ENCODE data around the gene KRTAP1-3. TPM values are rescaled to one million over a fixed set of nuclear protein-coding genes. Genes with fewer than 3 reads are reported as not detected.
"Not testable (repeated sequence)": the region's sequence is repeated elsewhere in the genome, so short reads cannot be mapped to it uniquely, and the experiment has no call there.

Gene KRTAP1-3
- total RNA-seq, 5 donors from 2014 or later (not counting 1 experiment from before 2014, with no cell fraction given): not detected

DNA sequence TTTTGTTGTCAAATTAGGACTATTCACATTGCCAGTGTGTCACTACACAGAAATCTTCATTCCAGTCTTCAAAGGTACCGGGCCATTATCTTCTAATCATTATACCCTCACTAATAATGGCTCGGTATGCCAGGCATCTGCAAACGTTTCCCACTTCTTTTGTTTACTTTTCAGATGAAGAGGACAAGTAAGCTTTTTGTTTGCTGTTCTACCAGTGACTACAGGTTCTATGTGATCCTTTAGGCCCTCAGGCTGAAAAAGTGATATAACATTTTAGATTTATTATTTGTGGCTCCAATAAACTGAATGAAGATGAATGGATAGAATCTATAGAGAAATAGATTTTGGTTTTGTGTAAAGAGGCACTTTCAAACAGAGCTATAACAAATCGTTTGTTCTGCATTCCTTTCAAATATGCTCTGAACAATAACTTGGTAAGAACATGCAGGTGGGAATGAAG is 25.3 kb downstream of the KRTAP1-3 start:
- WGBS (ENCODE audit: insufficient coverage): no CpG with 5 or more reads among the region's 4 CpGs
- CTCF ChIA-PET: no interaction called here
- H3K27ac Mint-ChIP-seq: no peak overlapping the region
- no peaks in the 10 kb centered on the region for H3K9me3 Mint-ChIP-seq
- peaks cover 0 to 4% of the 10 kb centered on the region in 2 donors for H3K27me3 Mint-ChIP-seq
- Histone ChIP-seq H3K27me3 (replicated peaks in 1 of 2; ENCODE audit: control insufficient read depth in 2 of 2, extremely low read depth in 1 of 2, insufficient read depth in 2 of 2, low read length in 1 of 2) (peaks cover 0 to 8% of the 10 kb centered on the region in 2 experiments), H3K4me3 (ENCODE audit: control insufficient read depth in 1 of 2, extremely low read depth in 1 of 2, low read length in 1 of 2) (no peak overlapping the region), H3K36me3 (ENCODE audit: control insufficient read depth in 2 of 2, extremely low read depth in 1 of 2, insufficient read depth in 1 of 2, low read length in 1 of 2) (no peaks in the 10 kb centered on the region), H3K4me1 (ENCODE audit: control insufficient read depth in 1 of 2, extremely low read depth in 1 of 2, insufficient read depth in 2 of 2, low read length in 2 of 2) (no peaks in the 10 kb centered on the region), H3K27ac (ENCODE audit: low read length) (no peak overlapping the region), H3K9me3 (no peaks in the 10 kb centered on the region)
- DNase-seq: no peak
- no peak overlapping the region for H3K4me3 Mint-ChIP-seq
- no peak for ATAC-seq (replicated peaks in 1 of 4)
- H3K36me3 Mint-ChIP-seq: no peaks in the 10 kb centered on the region
- no peaks in the 10 kb centered on the region for H3K4me1 Mint-ChIP-seq
- POLR2A ChIA-PET: no interaction called here

DNA sequence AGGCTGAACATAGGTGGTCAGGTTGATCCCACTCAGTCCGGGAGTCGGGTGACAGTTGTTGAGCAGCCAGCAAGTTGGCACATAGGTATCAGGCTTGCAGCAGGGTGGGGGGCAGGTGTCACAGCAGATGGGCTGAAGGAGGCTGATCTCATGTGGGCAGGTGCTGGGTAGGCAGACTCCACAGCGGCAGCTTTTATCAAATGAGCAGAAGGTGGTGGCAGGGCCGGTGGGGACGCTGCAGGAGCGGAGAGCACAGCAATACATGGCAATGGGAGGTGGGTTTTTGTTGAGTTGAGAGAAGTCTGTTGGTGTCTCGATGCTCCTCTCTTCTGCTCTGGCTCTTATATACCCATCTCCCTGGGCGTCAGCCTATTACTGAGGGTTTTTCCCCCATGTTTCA is 25.9 kb downstream of the KRTAP1-3 start, which contains the start of gene KRTAP3-1:
Gene KRTAP3-1 (minus strand): TSS at position 318 of the 400 bp plus-strand sequence. CDS start 54 bp downstream, at position 264.
- POLR2A ChIA-PET: no interaction called here
- Mint-ChIP-seq H3K9me3 (no peaks in the 10 kb centered on the region), H3K27ac (no peak within 1 kb of the TSS), H3K36me3 (no peaks in the 10 kb centered on the region), H3K4me3 (no peak within 1 kb of the TSS), H3K4me1 (no peaks in the 10 kb centered on the region), H3K27me3 (peaks cover 4 to 9% of the 10 kb centered on the region in 2 donors)
- ATAC-seq (replicated peaks in 1 of 4) (no peak), DNase-seq (no peak)
- no peak within 1 kb of the TSS for H3K27ac ChIP-seq (ENCODE audit: low read length)
- no peaks in the 10 kb centered on the region for H3K4me1 ChIP-seq (ENCODE audit: control insufficient read depth in 1 of 2, extremely low read depth in 1 of 2, insufficient read depth in 2 of 2, low read length in 2 of 2)
- H3K36me3 ChIP-seq (ENCODE audit: control insufficient read depth in 2 of 2, extremely low read depth in 1 of 2, insufficient read depth in 1 of 2, low read length in 1 of 2): no peaks in the 10 kb centered on the region
- no peak within 1 kb of the TSS for H3K4me3 ChIP-seq (ENCODE audit: control insufficient read depth in 1 of 2, extremely low read depth in 1 of 2, low read length in 1 of 2)
- H3K9me3 ChIP-seq: no peaks in the 10 kb centered on the region
- CTCF ChIA-PET: no interaction called here
- WGBS (ENCODE audit: insufficient coverage): 89% methylated on average over 2 of the region's 8 CpGs
- H3K27me3 ChIP-seq (replicated peaks in 1 of 2; ENCODE audit: control insufficient read depth in 2 of 2, extremely low read depth in 1 of 2, insufficient read depth in 2 of 2, low read length in 1 of 2): peaks cover 0 to 9% of the 10 kb centered on the region in 2 experiments

DNA sequence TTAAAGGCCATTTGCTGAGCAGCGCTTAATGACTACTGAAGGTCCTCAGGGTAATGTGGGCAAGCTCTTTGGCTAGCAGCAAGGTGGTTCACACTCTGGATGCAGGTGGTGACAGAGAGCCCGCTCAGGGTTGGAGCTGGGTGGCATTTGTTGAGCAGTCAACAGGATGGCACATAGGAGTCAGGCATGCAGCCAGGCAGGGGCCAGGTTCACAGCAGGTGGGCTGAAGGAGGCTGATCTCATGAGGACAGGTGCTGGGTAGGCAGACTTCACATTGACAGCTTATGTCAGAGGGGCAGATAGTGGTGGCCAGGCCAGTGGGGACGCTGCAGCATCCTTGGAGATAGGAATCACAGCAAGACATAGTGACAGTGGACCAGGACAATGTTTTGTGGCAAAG is 30.3 kb downstream of the KRTAP1-3 start:
- peaks cover 17 to 22% of the 10 kb centered on the region in 2 donors for H3K27me3 Mint-ChIP-seq
- Histone ChIP-seq H3K4me3 (ENCODE audit: control insufficient read depth in 1 of 2, extremely low read depth in 1 of 2, low read length in 1 of 2) (no peak overlapping the region), H3K27me3 (replicated peaks in 1 of 2; ENCODE audit: control insufficient read depth in 2 of 2, extremely low read depth in 1 of 2, insufficient read depth in 2 of 2, low read length in 1 of 2) (peaks cover 0 to 20% of the 10 kb centered on the region in 2 experiments), H3K4me1 (ENCODE audit: control insufficient read depth in 1 of 2, extremely low read depth in 1 of 2, insufficient read depth in 2 of 2, low read length in 2 of 2) (no peaks in the 10 kb centered on the region), H3K36me3 (ENCODE audit: control insufficient read depth in 2 of 2, extremely low read depth in 1 of 2, insufficient read depth in 1 of 2, low read length in 1 of 2) (no peaks in the 10 kb centered on the region), H3K27ac (ENCODE audit: low read length) (no peak overlapping the region), H3K9me3 (no peaks in the 10 kb centered on the region)
- no peaks in the 10 kb centered on the region for H3K4me1 Mint-ChIP-seq
- no peak overlapping the region for H3K27ac Mint-ChIP-seq
- ATAC-seq (replicated peaks in 1 of 4) (no peak), DNase-seq (no peak)
- no peaks in the 10 kb centered on the region for H3K9me3 Mint-ChIP-seq
- WGBS (ENCODE audit: insufficient coverage): 94% methylated on average over 2 of the region's 3 CpGs
- ChIA-PET POLR2A (no interaction called here), CTCF (no interaction called here)
- no peak overlapping the region for H3K4me3 Mint-ChIP-seq
- H3K36me3 Mint-ChIP-seq: no peaks in the 10 kb centered on the region

DNA sequence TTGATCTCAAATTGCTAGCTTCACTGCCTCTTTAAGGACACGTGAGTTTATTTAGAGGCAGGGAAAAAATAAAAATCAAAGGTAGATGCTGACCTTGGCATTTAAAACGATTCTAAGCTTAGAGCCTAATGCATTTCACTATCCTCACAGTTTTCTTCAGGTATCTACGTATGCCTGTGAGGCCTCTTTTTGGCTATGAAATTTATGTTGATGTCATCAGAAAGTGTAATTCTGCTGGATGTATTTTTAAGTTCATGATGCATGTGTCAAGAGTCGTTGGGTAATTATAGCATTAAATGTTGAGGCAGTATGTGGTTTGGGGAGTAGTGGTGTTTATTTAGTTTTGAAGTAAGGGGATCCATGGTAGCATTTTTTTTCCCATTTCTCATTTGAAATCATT is 30.7 kb downstream of the KRTAP1-3 start:
- Mint-ChIP-seq H3K9me3 (no peaks in the 10 kb centered on the region), H3K27me3 (peaks cover 22 to 26% of the 10 kb centered on the region in 2 donors), H3K36me3 (no peaks in the 10 kb centered on the region), H3K4me1 (no peaks in the 10 kb centered on the region), H3K4me3 (no peak overlapping the region), H3K27ac (no peak overlapping the region)
- no peak overlapping the region for H3K4me3 ChIP-seq (ENCODE audit: control insufficient read depth in 1 of 2, extremely low read depth in 1 of 2, low read length in 1 of 2)
- ChIA-PET CTCF (interaction anchor here in 1 of 2 donors (0.5 kb wide), 1 partner anchor 690 kb away, joined by 4 read pairs; no protein-coding TSS in a partner anchor), POLR2A (no interaction called here)
- H3K4me1 ChIP-seq (ENCODE audit: control insufficient read depth in 1 of 2, extremely low read depth in 1 of 2, insufficient read depth in 2 of 2, low read length in 2 of 2): no peaks in the 10 kb centered on the region
- ATAC-seq (replicated peaks in 1 of 4) (no peak), DNase-seq (no peak)
- 100% methylated on average over 1 of the region's 4 CpGs for WGBS (ENCODE audit: insufficient coverage)
- H3K9me3 ChIP-seq: no peaks in the 10 kb centered on the region
- peaks cover 0 to 22% of the 10 kb centered on the region in 2 experiments for H3K27me3 ChIP-seq (replicated peaks in 1 of 2; ENCODE audit: control insufficient read depth in 2 of 2, extremely low read depth in 1 of 2, insufficient read depth in 2 of 2, low read length in 1 of 2)
- H3K36me3 ChIP-seq (ENCODE audit: control insufficient read depth in 2 of 2, extremely low read depth in 1 of 2, insufficient read depth in 1 of 2, low read length in 1 of 2): no peaks in the 10 kb centered on the region
- H3K27ac ChIP-seq (ENCODE audit: low read length): no peak overlapping the region

DNA sequence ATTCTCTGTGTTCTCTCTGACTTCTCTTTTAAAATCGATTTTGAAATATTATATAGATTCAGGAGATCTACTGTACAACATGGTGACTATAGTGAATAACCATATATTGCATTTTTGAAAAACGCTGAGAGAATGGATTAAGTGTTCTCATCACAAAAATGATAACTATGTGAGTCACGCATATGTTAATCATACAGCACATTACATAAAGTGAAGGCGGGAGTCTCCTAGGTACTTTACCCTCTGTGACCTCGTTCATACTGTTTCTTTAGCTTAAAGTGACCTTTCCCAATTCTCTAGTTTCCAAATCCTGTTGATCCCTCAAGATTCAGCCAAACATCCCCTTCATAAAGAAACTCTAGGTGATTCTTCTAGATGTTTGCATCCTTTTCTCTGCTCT is 31.9 kb downstream of the KRTAP1-3 start:
- Mint-ChIP-seq H3K4me1 (no peaks in the 10 kb centered on the region), H3K27me3 (peaks cover 28 to 30% of the 10 kb centered on the region in 2 donors), H3K9me3 (no peaks in the 10 kb centered on the region), H3K36me3 (no peaks in the 10 kb centered on the region), H3K27ac (no peak overlapping the region), H3K4me3 (no peak overlapping the region)
- POLR2A ChIA-PET: no interaction called here
- CTCF ChIA-PET: no interaction called here
- ATAC-seq (replicated peaks in 1 of 4) (no peak), DNase-seq (no peak)
- H3K27me3 ChIP-seq (replicated peaks in 1 of 2; ENCODE audit: control insufficient read depth in 2 of 2, extremely low read depth in 1 of 2, insufficient read depth in 2 of 2, low read length in 1 of 2): peaks cover 0 to 17% of the 10 kb centered on the region in 2 experiments
- no peak overlapping the region for H3K27ac ChIP-seq (ENCODE audit: low read length)
- no peak overlapping the region for H3K4me3 ChIP-seq (ENCODE audit: control insufficient read depth in 1 of 2, extremely low read depth in 1 of 2, low read length in 1 of 2)
- 60% methylated on average over 3 of the region's 5 CpGs for WGBS (ENCODE audit: insufficient coverage)
- no peaks in the 10 kb centered on the region for H3K36me3 ChIP-seq (ENCODE audit: control insufficient read depth in 2 of 2, extremely low read depth in 1 of 2, insufficient read depth in 1 of 2, low read length in 1 of 2)
- H3K4me1 ChIP-seq (ENCODE audit: control insufficient read depth in 1 of 2, extremely low read depth in 1 of 2, insufficient read depth in 2 of 2, low read length in 2 of 2): no peaks in the 10 kb centered on the region
- H3K9me3 ChIP-seq: no peaks in the 10 kb centered on the region

DNA sequence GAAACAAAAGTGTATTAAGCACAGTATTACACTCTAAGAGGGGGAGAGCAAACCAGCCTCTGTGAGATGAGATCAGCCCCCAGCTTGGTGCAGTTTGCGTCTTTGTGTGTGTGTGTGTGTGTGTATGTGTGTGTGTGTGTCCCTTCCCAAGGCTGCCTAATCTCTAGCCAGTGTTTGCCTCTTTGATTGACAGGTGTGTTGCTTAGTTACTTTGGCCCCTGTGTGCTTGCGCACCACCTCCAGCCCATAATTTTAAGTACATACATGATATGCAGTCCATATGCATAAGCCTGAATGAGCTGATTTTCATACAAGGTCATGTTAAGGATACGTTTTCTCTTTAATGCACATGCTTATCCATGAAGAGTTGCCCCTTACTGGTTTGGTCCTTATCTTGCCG is 32.9 kb downstream of the KRTAP1-3 start:
- no peak overlapping the region for H3K4me3 ChIP-seq (ENCODE audit: control insufficient read depth in 1 of 2, extremely low read depth in 1 of 2, low read length in 1 of 2)
- H3K27ac ChIP-seq (ENCODE audit: low read length): no peak overlapping the region
- no peaks in the 10 kb centered on the region for H3K9me3 ChIP-seq
- CTCF ChIA-PET: no interaction called here
- Mint-ChIP-seq H3K27ac (no peak overlapping the region), H3K9me3 (no peaks in the 10 kb centered on the region), H3K4me1 (no peaks in the 10 kb centered on the region), H3K4me3 (no peak overlapping the region), H3K27me3 (peaks cover 37 to 38% of the 10 kb centered on the region in 2 donors), H3K36me3 (no peaks in the 10 kb centered on the region)
- no peak for ATAC-seq (replicated peaks in 1 of 4)
- no peaks in the 10 kb centered on the region for H3K36me3 ChIP-seq (ENCODE audit: control insufficient read depth in 2 of 2, extremely low read depth in 1 of 2, insufficient read depth in 1 of 2, low read length in 1 of 2)
- no peaks in the 10 kb centered on the region for H3K4me1 ChIP-seq (ENCODE audit: control insufficient read depth in 1 of 2, extremely low read depth in 1 of 2, insufficient read depth in 2 of 2, low read length in 2 of 2)
- no peak for DNase-seq
- WGBS (ENCODE audit: insufficient coverage): no CpG with 5 or more reads among the region's 4 CpGs
- H3K27me3 ChIP-seq (replicated peaks in 1 of 2; ENCODE audit: control insufficient read depth in 2 of 2, extremely low read depth in 1 of 2, insufficient read depth in 2 of 2, low read length in 1 of 2): peaks cover 4 to 17% of the 10 kb centered on the region in 2 experiments
- POLR2A ChIA-PET: no interaction called here

DNA sequence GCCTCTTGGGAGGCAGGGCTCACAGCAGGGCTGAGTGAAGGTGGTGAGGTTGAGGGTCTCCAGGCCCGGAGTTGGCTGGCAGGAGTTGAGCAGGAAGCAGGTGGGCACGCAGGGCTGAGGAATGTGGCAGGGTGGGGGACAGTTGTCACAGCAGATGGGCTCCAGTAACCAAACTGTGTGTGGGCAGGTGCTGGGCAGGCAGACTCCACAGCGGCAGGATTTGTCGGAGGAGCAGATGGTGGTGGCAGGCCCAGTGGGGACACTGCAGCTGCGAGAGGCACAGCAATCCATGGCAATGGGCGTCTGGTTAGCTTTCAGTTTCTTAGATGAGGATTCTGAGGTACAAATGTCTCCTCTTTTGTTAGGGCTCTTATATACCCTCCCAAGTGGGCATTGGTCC is 35.1 kb downstream of the KRTAP1-3 start, which contains the start of gene KRTAP3-2:
Gene KRTAP3-2 (minus strand): TSS at position 344 of the 400 bp plus-strand sequence. CDS start 53 bp downstream, at position 291.
- peaks cover 4 to 16% of the 10 kb centered on the region in 2 experiments for H3K27me3 ChIP-seq (replicated peaks in 1 of 2; ENCODE audit: control insufficient read depth in 2 of 2, extremely low read depth in 1 of 2, insufficient read depth in 2 of 2, low read length in 1 of 2)
- DNase-seq; H3K9me3 Mint-ChIP-seq; H3K36me3 ChIP-seq (ENCODE audit: control insufficient read depth in 2 of 2, extremely low read depth in 1 of 2, insufficient read depth in 1 of 2, low read length in 1 of 2); H3K9me3 ChIP-seq; H3K27ac Mint-ChIP-seq; H3K4me3 ChIP-seq (ENCODE audit: control insufficient read depth in 1 of 2, extremely low read depth in 1 of 2, low read length in 1 of 2); POLR2A ChIA-PET; CTCF ChIA-PET; ATAC-seq (replicated peaks in 1 of 4); H3K4me1 Mint-ChIP-seq; H3K27ac ChIP-seq (ENCODE audit: low read length); H3K36me3 Mint-ChIP-seq; H3K4me1 ChIP-seq (ENCODE audit: control insufficient read depth in 1 of 2, extremely low read depth in 1 of 2, insufficient read depth in 2 of 2, low read length in 2 of 2); H3K4me3 Mint-ChIP-seq: not testable (repeated sequence)
- H3K27me3 Mint-ChIP-seq: peaks cover 44 to 48% of the 10 kb centered on the region in 2 donors
- WGBS (ENCODE audit: insufficient coverage): 85% methylated on average over 2 of the region's 6 CpGs
